Measurements from ENCODE around the gene CAPZA2.

The CAPZA2 gene

DNA sequence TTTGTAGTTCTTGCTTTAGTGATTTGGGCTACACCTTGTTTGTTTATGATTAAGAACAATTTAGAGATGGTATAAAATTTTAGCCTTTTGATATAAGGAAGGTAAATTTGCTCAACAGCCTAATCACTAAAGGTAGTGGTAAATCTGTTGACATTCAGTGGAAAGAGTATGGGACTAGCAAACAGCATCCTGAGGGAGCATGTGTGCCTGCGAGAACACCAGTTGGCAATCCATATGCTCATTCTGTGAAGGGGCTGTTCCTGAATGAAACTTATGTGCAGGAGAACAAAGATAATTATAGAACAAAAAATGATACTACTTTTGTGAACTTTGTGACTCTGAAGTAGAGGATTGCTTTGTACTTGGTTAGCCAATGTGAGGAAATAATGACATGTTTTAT lies 44.0 kb downstream of the CAPZA2 start:
- no peak overlapping the region for H3K4me3 ChIP-seq (ENCODE audit: low read depth, low read length)
- TF ChIP-seq, protein P1, sequence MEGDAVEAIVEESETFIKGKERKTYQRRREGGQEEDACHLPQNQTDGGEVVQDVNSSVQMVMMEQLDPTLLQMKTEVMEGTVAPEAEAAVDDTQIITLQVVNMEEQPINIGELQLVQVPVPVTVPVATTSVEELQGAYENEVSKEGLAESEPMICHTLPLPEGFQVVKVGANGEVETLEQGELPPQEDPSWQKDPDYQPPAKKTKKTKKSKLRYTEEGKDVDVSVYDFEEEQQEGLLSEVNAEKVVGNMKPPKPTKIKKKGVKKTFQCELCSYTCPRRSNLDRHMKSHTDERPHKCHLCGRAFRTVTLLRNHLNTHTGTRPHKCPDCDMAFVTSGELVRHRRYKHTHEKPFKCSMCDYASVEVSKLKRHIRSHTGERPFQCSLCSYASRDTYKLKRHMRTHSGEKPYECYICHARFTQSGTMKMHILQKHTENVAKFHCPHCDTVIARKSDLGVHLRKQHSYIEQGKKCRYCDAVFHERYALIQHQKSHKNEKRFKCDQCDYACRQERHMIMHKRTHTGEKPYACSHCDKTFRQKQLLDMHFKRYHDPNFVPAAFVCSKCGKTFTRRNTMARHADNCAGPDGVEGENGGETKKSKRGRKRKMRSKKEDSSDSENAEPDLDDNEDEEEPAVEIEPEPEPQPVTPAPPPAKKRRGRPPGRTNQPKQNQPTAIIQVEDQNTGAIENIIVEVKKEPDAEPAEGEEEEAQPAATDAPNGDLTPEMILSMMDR (IDR thresholded peaks at IDR 0.05; ENCODE audit: borderline replicate concordance, insufficient read depth, low read depth, low read length) = no peak

GRCh38 chr7:116910383-116910782 lies 48.0 kb downstream of the CAPZA2 start:
- TF ChIP-seq, protein P1 (IDR thresholded peaks at IDR 0.05; ENCODE audit: borderline replicate concordance, insufficient read depth, low read depth, low read length) = no peak

DNA sequence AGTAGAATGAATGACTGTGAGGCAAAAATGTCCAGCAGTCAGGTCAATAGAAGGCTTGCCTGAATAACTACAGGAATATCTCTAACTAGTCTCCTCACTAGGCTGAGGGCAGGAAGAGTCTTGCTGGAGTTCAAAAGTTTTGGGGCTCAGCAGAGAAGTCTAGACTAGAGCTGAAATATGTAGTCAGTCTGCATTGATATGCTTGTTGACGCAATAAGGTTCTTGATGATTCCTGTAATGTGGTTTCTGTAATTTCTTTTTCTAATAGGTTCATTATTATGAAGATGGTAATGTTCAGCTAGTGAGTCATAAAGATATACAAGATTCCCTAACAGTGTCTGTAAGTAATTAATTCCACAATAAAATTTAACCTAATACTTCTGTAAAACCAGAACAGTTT lies 49.4 kb downstream of the CAPZA2 start:
- H3K4me3 ChIP-seq (ENCODE audit: low read depth, low read length) = no peak overlapping the region
- TF ChIP-seq, protein P1 (IDR thresholded peaks at IDR 0.05; ENCODE audit: borderline replicate concordance, insufficient read depth, low read depth, low read length) = no peak

More at GRCh38 chr7:116910383-116910782, 48.0 kb downstream of the CAPZA2 start:
- H3K4me3 ChIP-seq (ENCODE audit: low read depth, low read length) = no peak overlapping the region

DNA sequence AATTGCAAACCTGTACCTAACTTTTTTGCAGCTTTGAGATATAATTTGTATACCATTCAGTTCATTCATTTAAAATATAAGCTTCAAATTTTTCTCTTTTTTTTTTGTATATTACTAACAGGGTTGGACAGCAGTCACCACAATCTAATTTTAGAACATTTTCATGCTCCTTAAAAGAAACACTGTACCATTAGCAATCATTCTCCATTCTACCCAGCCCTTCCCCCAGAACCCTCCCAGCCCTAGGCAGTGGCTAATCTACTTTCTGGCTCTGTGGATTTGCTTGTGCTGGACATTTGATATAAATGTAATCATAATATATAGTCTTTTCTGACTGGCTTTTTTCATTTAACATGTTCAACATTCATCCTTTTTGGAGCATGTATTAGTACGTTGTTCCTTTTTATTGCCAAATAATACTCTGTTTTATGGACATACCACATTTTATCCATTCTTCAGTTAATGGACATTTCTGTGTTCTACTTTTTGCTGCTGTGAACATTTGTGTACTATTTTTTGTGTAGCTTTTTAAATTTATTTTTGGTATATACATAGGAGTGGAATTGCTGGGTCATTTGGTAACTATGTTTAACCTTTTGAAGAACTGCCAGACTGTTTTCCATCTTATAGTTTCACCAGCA lies 50.0 kb downstream of the CAPZA2 start:
- H3K4me3 ChIP-seq (ENCODE audit: low read depth, low read length) = no peak overlapping the region
- TF ChIP-seq, protein P1 (IDR thresholded peaks at IDR 0.05; ENCODE audit: borderline replicate concordance, insufficient read depth, low read depth, low read length) = no peak

DNA sequence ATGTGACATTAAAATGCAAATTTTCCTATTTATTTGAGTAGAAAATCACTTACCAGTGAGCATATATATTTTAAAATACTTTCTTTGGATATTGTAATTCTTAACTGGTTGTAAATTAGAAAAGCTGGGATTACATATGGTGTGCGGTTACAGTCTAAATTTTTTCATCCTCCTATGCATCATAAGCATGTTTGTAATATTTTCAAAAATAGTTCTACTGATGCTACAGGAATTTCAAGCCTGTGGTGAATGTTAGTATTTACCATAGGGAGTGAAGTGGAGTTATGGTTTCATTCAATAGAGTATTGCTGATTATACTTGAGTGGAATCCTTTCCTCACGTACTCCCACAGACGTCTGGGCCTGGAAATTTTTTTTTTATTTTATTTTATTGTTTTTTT lies 56.3 kb downstream of the CAPZA2 start:
- H3K4me3 ChIP-seq (ENCODE audit: low read depth, low read length) = no peak overlapping the region
- TF ChIP-seq, protein P1 (IDR thresholded peaks at IDR 0.05; ENCODE audit: borderline replicate concordance, insufficient read depth, low read depth, low read length) = no peak

DNA sequence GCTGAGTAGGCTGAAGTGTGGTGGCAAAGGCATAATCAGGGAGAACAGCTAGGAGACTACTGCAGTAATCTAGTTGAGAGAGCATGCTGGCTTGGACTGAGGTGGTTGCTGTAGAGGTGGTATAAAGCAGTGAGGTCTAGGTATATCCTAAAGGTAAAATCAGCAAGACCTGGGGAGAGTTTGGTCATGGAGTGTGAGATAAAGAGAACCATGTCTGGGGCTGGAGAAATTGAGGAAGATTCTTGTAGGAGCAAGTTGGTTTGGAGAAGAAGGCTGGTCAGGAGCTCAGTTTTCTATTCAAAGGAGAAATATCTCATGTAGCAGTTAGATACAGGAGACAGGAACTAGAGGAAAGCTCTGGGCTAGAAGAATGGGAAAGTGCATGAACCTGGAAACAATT lies 58.0 kb downstream of the CAPZA2 start:
- TF ChIP-seq, protein P1 (IDR thresholded peaks at IDR 0.05; ENCODE audit: borderline replicate concordance, insufficient read depth, low read depth, low read length) = no peak
- no peak overlapping the region for H3K4me3 ChIP-seq (ENCODE audit: low read depth, low read length)

- TF ChIP-seq, protein P1 (IDR thresholded peaks at IDR 0.05; ENCODE audit: borderline replicate concordance, insufficient read depth, low read depth, low read length) = no peak
- no peak overlapping the region for H3K4me3 ChIP-seq (ENCODE audit: low read depth, low read length)
Observed at GRCh38 chr7:116922545-116922944, 60.2 kb downstream of the CAPZA2 start.

Data from GM12875 (cell line).